K562 (cell line): ENCODE results near the gene ST6GALNAC3. TPM values are rescaled to one million over a fixed set of nuclear protein-coding genes. Genes with fewer than 3 reads are reported as not detected.

Experiments
- ATAC-seq: fragments of 200-7000 bp; cut with Tn5 transposase; 3 replicates; pipeline ENCODE4 v1.9.1; 2020; ENCODE audit warnings: moderate library complexity
- BruUV-seq: library from RNA; stranded (reverse); fragments of 400-500 nt; replicated peaks from 2 replicates; lab custom pipeline; 2021; lab: Mats Ljungman, UMichigan
- CTCF ChIA-PET: fragments of 300-600 bp; formaldehyde crosslinking; extraction: SDS; loops from one replicate; lab custom pipeline; 2021; ENCODE audit warnings: low intra/inter-chr PET ratio; lab: Yijun Ruan, JAX
- POLR2A ChIA-PET: fragments of 300-600, 350-650 bp; sonication (Branson Sonifier 250); formaldehyde crosslinking; extraction: SDS; loops from one replicate; lab custom pipeline; 2021; ENCODE audit warnings: antibody characterized with exemption, inconsistent platforms; lab: Yijun Ruan, JAX
- DNase-seq, 4 experiments: peaks; one replicate each; pipeline versions ENCODE4 v3.0.0 to v3.0.0-alpha.2; 2011 to 2018; ENCODE audit warnings: low spot score in 3 of 4, mixed read lengths in 3 of 4; ENCODE audit errors: extremely low read depth in 1 of 4
- FAIRE-seq: peaks from 2 replicates; lab custom pipeline; 2011; peaks lifted over from hg19 to GRCh38; lab: Jason Lieb, UNC
- H2AFZ ChIP-seq: 2 replicates; pipeline ENCODE4 v1.6.0; 2011; ENCODE audit warnings: low read depth, low read length, control low read depth, inconsistent platforms
- H3K27ac ChIP-seq: fragments of 200-600 bp; 3 replicates; pipeline ENCODE4 v1.8.0; 2011; ENCODE audit warnings: low read depth, mild to moderate bottlenecking, control low read depth, inconsistent platforms, low read length, moderate library complexity, mixed read lengths; ENCODE audit errors: extremely low read depth
- H3K27me3 ChIP-seq, 2 experiments: fragments of 300-600 bp in 1 of 2; 2 replicates in 1 of 2; 3 replicates in 1 of 2; pipeline versions ENCODE4 v1.6.0 to v1.8.0; 2011; ENCODE audit warnings: inconsistent platforms in 2 of 2, low read length in 2 of 2, mild to moderate bottlenecking in 1 of 2, mixed read lengths in 1 of 2, moderate library complexity in 1 of 2; ENCODE audit not compliant: control insufficient read depth in 2 of 2, insufficient read depth in 2 of 2
- H3K36me3 ChIP-seq: fragments of 300-600 bp; 3 replicates; pipeline ENCODE4 v1.8.0; 2011; ENCODE audit warnings: mild to moderate bottlenecking, low read length, inconsistent platforms; ENCODE audit not compliant: control insufficient read depth, insufficient read depth
- H3K4me1 ChIP-seq, 2 experiments: fragments of 200-600 bp in 1 of 2; replicated peaks in 1 of 2; 2 replicates in 1 of 2; 3 replicates in 1 of 2; pipeline versions ENCODE4 v1.5.1 to v1.8.0; 2011; ENCODE audit warnings: inconsistent platforms in 2 of 2, low read length in 2 of 2, mild to moderate bottlenecking in 1 of 2, mixed read lengths in 1 of 2, moderate library complexity in 1 of 2; ENCODE audit not compliant: control insufficient read depth in 2 of 2, insufficient read depth in 2 of 2
- H3K4me2 ChIP-seq: 2 replicates; pipeline ENCODE4 v1.6.1; 2011; ENCODE audit warnings: low read length, control low read depth, inconsistent platforms, mixed read lengths; ENCODE audit not compliant: insufficient read depth
- H3K4me3 ChIP-seq: fragments of 200-600 bp; sonication (generic), shearing (Covaris generic); 2 replicates; pipeline ENCODE4 v1.5.1; 2016; ENCODE audit warnings: control low read depth, inconsistent platforms
- H3K79me2 ChIP-seq: fragments of 200-600 bp; 3 replicates; pipeline ENCODE4 v1.8.0; 2011; ENCODE audit warnings: low read length, inconsistent platforms; ENCODE audit not compliant: control insufficient read depth, insufficient read depth
- H3K9ac ChIP-seq, 2 experiments: 2 replicates each; pipeline versions ENCODE4 v1.6.0 to v1.6.1; 2011; ENCODE audit warnings: low read depth in 2 of 2, low read length in 2 of 2, control low read depth in 1 of 2, inconsistent platforms in 1 of 2, mild to moderate bottlenecking in 1 of 2, mixed read lengths in 1 of 2; ENCODE audit not compliant: insufficient read depth in 1 of 2
- H3K9me1 ChIP-seq: one replicate; pipeline ENCODE4 v1.6.0; 2011; ENCODE audit warnings: inconsistent platforms, mild to moderate bottlenecking, low read length, moderate library complexity; ENCODE audit not compliant: control insufficient read depth, insufficient read depth
- H3K9me3 ChIP-seq: replicated peaks from 2 replicates; pipeline ENCODE4 v1.5.1; 2011; ENCODE audit warnings: low read depth, low read length, inconsistent platforms; ENCODE audit not compliant: control insufficient read depth, insufficient read depth
- H4K20me1 ChIP-seq: replicated peaks from 2 replicates; pipeline ENCODE4 v1.6.1; 2011; ENCODE audit warnings: low read length, inconsistent platforms, mixed read lengths; ENCODE audit not compliant: control insufficient read depth, insufficient read depth
- CBX8 ChIP-seq: fragments of 200-600 bp; sonication (generic); IDR thresholded peaks from 2 replicates; pipeline ENCODE4 v1.6.1; 2012; ENCODE audit warnings: borderline replicate concordance, mixed run types, low read depth, mild to moderate bottlenecking, moderate library complexity, mixed read lengths, low read length, control low read depth, inconsistent platforms; ENCODE audit not compliant: poor library complexity, severe bottlenecking; ENCODE audit errors: extremely low read depth
- CC2D1A ChIP-seq: fragments of 450-650 bp; IDR thresholded peaks from 2 replicates; pipeline ENCODE4 v1.6.1; 2017; ENCODE audit warnings: mild to moderate bottlenecking
- CEBPG ChIP-seq, 3 experiments: fragments of 200-800 bp in 1 of 3; sonication (Bioruptor generic) in 1 of 3; sonication (generic) in 1 of 3; formaldehyde crosslinking in 1 of 3; IDR thresholded peaks in 2 of 3; conservative IDR thresholded peaks in 1 of 3; 2 replicates each; pipeline versions ENCODE4 v1.6.1 to v1.8.0; 2016 to 2022; ENCODE audit warnings: missing compliant biosample characterization in 2 of 3, missing genetic modification characterization in 2 of 3, mild to moderate bottlenecking in 1 of 3, missing genetic modification reagents in 1 of 3
- CHD2 ChIP-seq: IDR thresholded peaks from 2 replicates; pipeline ENCODE4 v1.6.1; 2011; ENCODE audit warnings: low read depth, low read length
- ETV6 ChIP-seq, 3 experiments: fragments of 150-350 bp in 1 of 3; sonication (generic) in 1 of 3; formaldehyde crosslinking in 1 of 3; IDR thresholded peaks; 2 replicates each; pipeline versions ENCODE4 v1.6.1 to v1.8.0; 2014 to 2022; ENCODE audit warnings: borderline replicate concordance in 2 of 3, low read depth in 2 of 3, antibody characterized with exemption in 1 of 3, low read length in 1 of 3, mild to moderate bottlenecking in 1 of 3, missing genetic modification reagents in 1 of 3
- ILK ChIP-seq: fragments of 450-650 bp; IDR thresholded peaks from 2 replicates; pipeline ENCODE4 v1.6.1; 2016; ENCODE audit warnings: missing genetic modification characterization, low read depth, mild to moderate bottlenecking, missing compliant biosample characterization, moderate library complexity, borderline replicate concordance
- MBD2 ChIP-seq: sonication (generic); IDR thresholded peaks from 2 replicates; pipeline ENCODE4 v1.6.1; 2016; ENCODE audit warnings: low read depth, borderline replicate concordance
- TBP ChIP-seq: optimal IDR thresholded peaks from 2 replicates; pipeline ENCODE3; 2011; ENCODE audit warnings: low read depth, low read length, improper control_type of control experiment
- ZNF143 ChIP-seq: sonication (generic); formaldehyde crosslinking; IDR thresholded peaks from 2 replicates; pipeline ENCODE4 v1.9.0; 2022; ENCODE audit warnings: mild to moderate bottlenecking, missing genetic modification reagents
- ZNF436 ChIP-seq: fragments of 250-450, 450-650 bp; sonication (Bioruptor Pico); formaldehyde crosslinking; IDR thresholded peaks from 2 replicates; pipeline ENCODE4 v1.7.0; 2020; ENCODE audit warnings: mild to moderate bottlenecking
- WGBS: fragments of 100-300 bp; shearing (Covaris generic); methylation state at CpG from one replicate; pipeline ENCODE4 v1.1.6; 2016; ENCODE audit warnings: low coverage, mixed read lengths; ENCODE audit not compliant: insufficient coverage; ENCODE audit errors: missing lambda C conversion rate; 5-methylcytosine and 5-hydroxymethylcytosine counted together
- in situ Hi-C: fragments of 300-500 bp; cut with MboI; formaldehyde crosslinking; loops from 4 replicates; pipeline ENCODE4 v1.15.0; 2018; ENCODE audit warnings: inconsistent platforms, mixed read lengths
- intact Hi-C: fragments of 100-400 bp; cut with micrococcal nuclease; formaldehyde crosslinking; loops from 2 replicates; pipeline ENCODE4 v1.14.2; 2022
- polyA plus RNA-seq, 8 experiments: library from polyadenylated mRNA; depleted of rRNA in 4 of 8; stranded (reverse) in 5 of 8; unstranded in 3 of 8; fragments of >200 nt; fragmentation: Nextera tagmentation in 2 of 8; fragmentation: Illumina TruSeq in 1 of 8; extraction: Ambion mirVana in 2 of 8; extraction: Trizol in 1 of 8; gene quantifications; 2 replicates each; pipeline versions ENCODE4 v1.2.1 to v1.2.3, GENCODE V29; 2011 to 2014; ENCODE audit warnings: inconsistent platforms in 1 of 8, missing spikeins in 1 of 8
- total RNA-seq, 7 experiments: library from RNA; depleted of rRNA in 6 of 7; stranded (reverse); fragments of >200 nt in 6 of 7; fragmentation: Illumina TruSeq in 2 of 7; extraction: Trizol in 2 of 7; gene quantifications; 2 replicates each; pipeline versions ENCODE4 v1.2.1 to v1.2.3, GENCODE V29; 2011 to 2021; ENCODE audit warnings: low replicate concordance in 1 of 7
- TF ChIP-seq, protein P1 (sequence below): fragments of 450-650 bp; formaldehyde crosslinking; IDR thresholded peaks from 2 replicates; pipeline ENCODE4 v1.4.0; 2020; ENCODE audit warnings: mild to moderate bottlenecking
- TF ChIP-seq, protein P2 (sequence below): fragments of 250-450 bp; sonication (Bioruptor Pico); IDR thresholded peaks from 2 replicates; pipeline ENCODE4 v1.5.1; 2021; ENCODE audit warnings: mild to moderate bottlenecking

The ST6GALNAC3 gene
- total and polyA plus RNA-seq, 9 of the 15 experiments (the other 6 are each of a cell fraction or from before 2014, with no cell fraction given): 0.04 to 0.29 (median 0.18) TPM; not detected in 6

DNA sequence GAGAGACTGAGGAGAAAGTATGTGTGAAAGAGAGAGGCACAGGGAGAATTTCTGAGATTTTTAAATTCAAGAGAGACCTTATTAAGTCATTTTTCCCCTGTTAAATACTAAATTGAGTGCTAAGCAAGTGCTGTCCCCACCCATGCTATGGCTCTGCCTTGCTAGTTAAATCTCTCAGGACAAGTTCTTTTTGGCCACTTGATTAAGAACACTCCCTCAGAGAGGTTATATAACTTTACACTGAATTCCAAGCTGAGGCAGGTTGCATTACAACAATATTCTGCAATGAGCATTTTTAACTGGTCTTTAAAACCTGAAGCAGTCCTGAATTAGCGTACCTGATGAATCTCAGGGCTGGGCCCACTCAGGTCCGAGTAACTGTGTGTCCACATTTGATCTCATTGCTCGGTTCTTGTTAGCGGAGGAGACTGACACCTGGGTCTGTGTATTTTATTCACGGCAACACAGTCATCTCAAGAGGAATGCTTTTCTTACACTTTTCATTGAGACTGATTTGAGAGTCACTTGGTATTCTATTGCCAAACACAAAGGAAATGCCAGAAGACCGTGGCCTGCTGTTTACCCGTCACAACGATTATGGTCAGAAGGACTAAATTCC, 605.1 kb downstream of the ST6GALNAC3 start:
- BruUV-seq: no TSS peak
- H3K9me1 ChIP-seq: no peaks in the 10 kb centered on the region
- H3K9ac ChIP-seq: no peak overlapping the region
- H3K27ac ChIP-seq: no peak overlapping the region
- in situ Hi-C loops (no loop called here), intact Hi-C loops (no loop called here)
- H3K4me3 ChIP-seq: no peak overlapping the region
- H4K20me1 ChIP-seq: no peaks in the 10 kb centered on the region
- WGBS: 6% methylated on average over 8 of the region's 8 CpGs
- no peaks in the 10 kb centered on the region for H3K36me3 ChIP-seq
- no peak for ATAC-seq
- no peak for FAIRE-seq
- CTCF ChIA-PET: no interaction called here
- POLR2A ChIA-PET: no interaction called here
- H3K4me1 ChIP-seq: no peaks in the 10 kb centered on the region
- H3K9me3 ChIP-seq: no peaks in the 10 kb centered on the region
- no peak overlapping the region for H2AFZ ChIP-seq
- H3K4me2 ChIP-seq: no peak overlapping the region
- no peak for DNase-seq
- H3K79me2 ChIP-seq: no peaks in the 10 kb centered on the region
- H3K27me3 ChIP-seq: no peaks in the 10 kb centered on the region
- TF ChIP-seq, protein P1, sequence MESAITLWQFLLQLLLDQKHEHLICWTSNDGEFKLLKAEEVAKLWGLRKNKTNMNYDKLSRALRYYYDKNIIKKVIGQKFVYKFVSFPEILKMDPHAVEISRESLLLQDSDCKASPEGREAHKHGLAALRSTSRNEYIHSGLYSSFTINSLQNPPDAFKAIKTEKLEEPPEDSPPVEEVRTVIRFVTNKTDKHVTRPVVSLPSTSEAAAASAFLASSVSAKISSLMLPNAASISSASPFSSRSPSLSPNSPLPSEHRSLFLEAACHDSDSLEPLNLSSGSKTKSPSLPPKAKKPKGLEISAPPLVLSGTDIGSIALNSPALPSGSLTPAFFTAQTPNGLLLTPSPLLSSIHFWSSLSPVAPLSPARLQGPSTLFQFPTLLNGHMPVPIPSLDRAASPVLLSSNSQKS (CRISPR knock-in tag): no peak
- TF ChIP-seq ETV6 (IDR thresholded peaks at IDR 0.05; ENCODE audit: borderline replicate concordance in 1 of 2, low read depth in 2 of 2, low read length in 1 of 2): no peak
- no peak for TF ChIP-seq ETV6 (CRISPR knock-in tag; IDR thresholded peaks at IDR 0.05; ENCODE audit: borderline replicate concordance)

DNA sequence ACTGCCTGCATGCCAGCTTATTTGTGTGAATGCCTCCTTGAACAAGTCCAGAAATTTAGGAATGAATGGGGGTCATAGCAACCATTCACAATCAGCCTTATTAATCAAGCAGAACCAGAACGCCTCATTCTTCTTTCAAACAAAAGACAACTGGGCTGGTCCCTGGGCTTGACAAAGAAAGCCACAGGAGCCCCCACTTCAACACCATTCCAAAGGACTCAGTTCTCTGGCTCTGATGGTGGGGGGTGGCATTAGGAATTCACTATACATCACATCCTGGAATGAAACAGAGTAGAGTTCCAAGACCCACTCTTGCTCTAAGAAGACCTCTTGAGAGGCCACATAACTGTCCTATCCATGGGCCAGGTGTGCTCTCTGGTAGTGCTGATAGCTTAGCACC, 606.1 kb downstream of the ST6GALNAC3 start:
- H4K20me1 ChIP-seq: no peaks in the 10 kb centered on the region
- POLR2A ChIA-PET: no interaction called here
- ATAC-seq (no peak), FAIRE-seq (no peak), DNase-seq (no peak)
- H2AFZ ChIP-seq: no peak overlapping the region
- H3K9me3 ChIP-seq: no peaks in the 10 kb centered on the region
- H3K27ac ChIP-seq: no peak overlapping the region
- no peaks in the 10 kb centered on the region for H3K9me1 ChIP-seq
- no TSS peak for BruUV-seq
- H3K36me3 ChIP-seq: no peaks in the 10 kb centered on the region
- H3K79me2 ChIP-seq: no peaks in the 10 kb centered on the region
- no peak overlapping the region for H3K4me3 ChIP-seq
- CTCF ChIA-PET: no interaction called here
- TF ChIP-seq CEBPG (CRISPR knock-in tag; IDR thresholded peaks at IDR 0.05) (no peak), CEBPG (tag; conservative IDR thresholded peaks at IDR 0.05 in 1 of 2, IDR thresholded peaks at IDR 0.05 in 1 of 2) (no peak), TBP (no peak), MBD2 (no peak), ZNF143 (CRISPR knock-in tag) (no peak), CC2D1A (no peak), ILK (tag) (no peak), ZNF436 (CRISPR knock-in tag) (no peak), CHD2 (no peak), CBX8 (no peak)
- TF ChIP-seq, protein P2, sequence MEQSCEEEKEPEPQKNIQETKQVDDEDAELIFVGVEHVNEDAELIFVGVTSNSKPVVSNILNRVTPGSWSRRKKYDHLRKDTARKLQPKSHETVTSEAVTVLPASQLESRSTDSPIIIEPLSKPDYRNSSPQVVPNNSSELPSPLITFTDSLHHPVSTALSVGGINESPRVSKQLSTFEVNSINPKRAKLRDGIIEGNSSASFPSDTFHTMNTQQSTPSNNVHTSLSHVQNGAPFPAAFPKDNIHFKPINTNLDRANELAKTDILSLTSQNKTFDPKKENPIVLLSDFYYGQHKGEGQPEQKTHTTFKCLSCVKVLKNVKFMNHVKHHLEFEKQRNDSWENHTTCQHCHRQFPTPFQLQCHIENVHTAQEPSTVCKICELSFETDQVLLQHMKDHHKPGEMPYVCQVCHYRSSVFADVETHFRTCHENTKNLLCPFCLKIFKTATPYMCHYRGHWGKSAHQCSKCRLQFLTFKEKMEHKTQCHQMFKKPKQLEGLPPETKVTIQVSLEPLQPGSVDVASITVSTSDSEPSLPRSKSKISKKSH: no peak
- no peak overlapping the region for H3K4me2 ChIP-seq
- no peaks in the 10 kb centered on the region for H3K27me3 ChIP-seq
- intact Hi-C loops (no loop called here), in situ Hi-C loops (no loop called here)
- no peaks in the 10 kb centered on the region for H3K4me1 ChIP-seq
- 0% methylated on average over 1 of the region's 1 CpG for WGBS
- no peak overlapping the region for H3K9ac ChIP-seq
